NCI-H345 treated with DMSO at 0.1 percent for 48 hours (cell line): ENCODE measurements around the gene TAS2R19.

Source experiments
- DNase-seq: peaks from one replicate; lab custom pipeline; 2025; ENCODE audit not compliant: unreplicated experiment; lab: John Stamatoyannopoulos, UW

Gene TAS2R19

GRCh38 chr12:10994307-10994706, 28.1 kb downstream of the TAS2R19 start:
- no peak for DNase-seq

- no peak for DNase-seq
These were observed 33.3 kb downstream of the TAS2R19 start for GRCh38 chr12:10989107-10989506.

DNA sequence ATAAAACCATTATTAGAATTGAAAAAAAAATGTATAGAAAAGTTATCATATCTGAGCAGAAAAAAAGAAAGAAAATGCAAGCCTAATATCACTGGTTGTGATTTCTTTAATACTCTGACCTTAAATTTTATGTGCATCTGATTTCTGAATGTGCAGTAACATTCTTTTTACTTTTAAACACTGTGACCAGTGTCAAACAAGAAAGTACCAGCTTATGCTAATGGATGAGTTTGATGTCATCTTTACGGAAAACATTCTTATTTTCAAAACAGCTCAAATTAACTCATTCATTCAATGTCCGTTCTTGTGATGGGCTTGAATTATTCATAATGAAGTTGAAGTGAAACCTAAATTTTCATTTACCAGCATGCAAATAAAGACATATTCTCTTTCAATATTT, 35.6 kb downstream of the TAS2R19 start, which contains the start of gene TAS2R50:
Gene TAS2R50, minus strand, starts transcription at position 101 of the 400 bp plus-strand sequence. Its CDS starts 52 bp downstream, at position 49.
- DNase-seq, result no peak

- no peak for DNase-seq
These were observed 40.2 kb downstream of the TAS2R19 start for GRCh38 chr12:10982244-10982643.

- no peak for DNase-seq
These were observed 47.5 kb downstream of the TAS2R19 start for GRCh38 chr12:10974965-10975364.
